Nephron (organoid): ENCODE data around the gene TPM4.
A peak's percentile ranks its signal among the peaks of the same experiment; 100 is the strongest.
"Not testable (repeated sequence)": the region's sequence is repeated elsewhere in the genome, so short reads cannot be mapped to it uniquely, and the experiment has no call there.

Experiments
- H3K27ac Mint-ChIP-seq, 3 experiments: 2 replicates each; pipeline ENCODE4 v1.8.0; 2020; ENCODE audit warnings: mixed read lengths in 3 of 3, mild to moderate bottlenecking in 2 of 3, moderate library complexity in 1 of 3
- H3K27me3 Mint-ChIP-seq: 2 replicates; pipeline ENCODE4 v1.8.0; 2021; ENCODE audit warnings: low read depth, mild to moderate bottlenecking, moderate library complexity, mixed read lengths
- H3K36me3 Mint-ChIP-seq: 2 replicates; pipeline ENCODE4 v1.8.0; 2020; ENCODE audit warnings: low read depth, mixed read lengths
- H3K4me1 Mint-ChIP-seq: 2 replicates; pipeline ENCODE4 v1.8.0; 2020; ENCODE audit warnings: mixed read lengths
- H3K4me3 Mint-ChIP-seq, 3 experiments: 2 replicates each; pipeline ENCODE4 v1.8.0; 2020; ENCODE audit warnings: mild to moderate bottlenecking in 3 of 3, mixed read lengths in 3 of 3, moderate library complexity in 2 of 3
- H3K9me3 Mint-ChIP-seq: 2 replicates; pipeline ENCODE4 v1.8.0; 2020; ENCODE audit warnings: mixed read lengths
- CTCF ChIP-seq, 3 experiments: fragments of 200-600 bp; sonication (generic); IDR thresholded peaks; one replicate each; pipeline ENCODE4 v1.5.0; 2021; ENCODE audit warnings: antibody characterized with exemption in 3 of 3; ENCODE audit not compliant: unreplicated experiment in 3 of 3

Gene TPM4

DNA sequence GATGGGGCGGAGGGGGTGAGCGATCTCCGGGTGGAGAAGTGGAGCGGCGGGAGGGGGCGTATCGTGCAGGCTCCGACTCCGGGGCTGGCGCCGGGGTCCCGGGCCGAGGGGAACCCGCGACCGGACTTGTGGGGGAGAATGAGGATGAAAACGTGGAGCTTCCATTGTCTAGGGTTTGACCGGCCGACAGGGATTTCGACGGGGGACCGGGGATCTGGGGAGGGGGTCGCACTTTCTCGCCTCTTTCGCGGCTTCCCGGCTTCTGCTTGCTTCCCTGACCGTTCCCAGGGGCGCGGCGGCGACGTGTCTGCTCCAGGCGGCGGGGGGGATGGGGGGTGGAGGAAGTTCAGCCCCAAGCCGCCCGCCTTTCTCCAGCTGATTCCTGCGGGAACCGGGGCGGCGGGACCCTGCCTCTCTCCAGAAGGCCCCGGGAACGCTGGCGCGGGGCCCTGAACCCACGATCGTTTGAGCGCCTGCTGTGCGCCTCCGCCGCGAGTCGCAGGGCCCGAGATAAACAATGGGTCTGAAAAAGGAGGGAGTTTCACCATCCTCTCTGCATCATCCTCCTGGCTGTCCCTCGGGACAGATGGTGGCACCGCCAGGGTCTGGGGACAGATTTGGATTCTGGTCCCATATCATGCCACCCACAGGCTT is 790 bp downstream of the TPM4 start:
- Mint-ChIP-seq H3K9me3 (no peaks in the 10 kb centered on the region), H3K4me3 (peak overlapping the region; percentile 89 to 94 (median 89)), H3K27me3 (no peaks in the 10 kb centered on the region), H3K4me1 (peaks cover 39% of the 10 kb centered on the region), H3K27ac (peak overlapping the region; percentile 95 to 100 (median 96)), H3K36me3 (peaks cover 24% of the 10 kb centered on the region)
- TF ChIP-seq CTCF (IDR thresholded peaks at IDR 0.05; ENCODE audit: unreplicated experiment in 3 of 3), result no peak

GRCh38 chr19:16077984-16078758 is 1.9 kb downstream of the TPM4 start:
- H3K4me3 Mint-ChIP-seq, result peak overlapping the region; percentile 89 to 94 (median 89)
- no peak for TF ChIP-seq CTCF (IDR thresholded peaks at IDR 0.05; ENCODE audit: unreplicated experiment in 3 of 3)

DNA sequence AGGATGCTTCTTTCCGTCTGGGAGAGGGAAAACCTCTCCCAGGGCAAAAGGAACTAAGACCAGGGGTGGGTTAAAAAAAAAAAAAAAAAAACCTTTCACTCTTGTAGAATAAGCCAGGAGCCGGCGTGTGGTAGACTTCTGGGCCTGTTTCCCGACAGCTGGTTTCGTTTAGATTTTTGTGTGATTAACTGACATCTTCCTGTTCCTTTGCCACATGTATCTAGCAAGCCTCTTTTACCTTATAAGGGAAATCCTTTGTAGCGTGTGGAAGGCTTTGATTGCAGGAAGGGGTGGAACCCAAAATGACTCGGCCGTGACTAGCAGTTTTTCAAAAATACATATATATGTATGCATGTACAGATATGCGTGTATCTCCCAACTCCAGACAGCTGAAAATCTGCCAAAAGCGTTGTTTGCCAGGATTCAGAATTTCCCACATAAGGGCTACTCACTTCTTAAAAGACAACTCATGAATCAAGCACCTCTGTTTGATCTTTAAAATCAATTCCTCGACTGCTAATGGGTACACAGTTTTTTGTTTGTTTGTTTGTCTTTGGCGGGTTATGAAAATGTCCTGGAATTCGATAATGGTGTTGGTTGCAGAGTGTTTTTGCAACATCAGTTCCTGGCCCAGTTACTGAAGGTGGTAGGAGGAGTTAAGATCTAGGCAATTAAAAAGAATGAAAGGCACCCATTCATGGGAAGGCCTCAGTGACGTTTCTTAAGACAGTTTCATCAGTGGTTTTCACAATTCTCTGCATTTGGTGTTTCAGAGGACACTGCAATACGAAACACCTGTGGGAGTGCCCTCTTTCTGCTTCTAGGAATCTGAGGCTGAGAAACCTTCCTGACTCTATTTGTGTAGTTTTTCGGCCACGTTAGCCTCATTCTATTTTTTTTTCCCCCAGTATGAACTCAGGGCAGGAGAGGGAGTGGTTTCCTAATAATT is 2.7 kb downstream of the TPM4 start:
- no peaks in the 10 kb centered on the region for H3K9me3 Mint-ChIP-seq
- peaks cover 42% of the 10 kb centered on the region for H3K36me3 Mint-ChIP-seq
- peak overlapping the region; percentile 95 to 100 (median 96) for H3K27ac Mint-ChIP-seq
- H3K4me3 Mint-ChIP-seq, result peak overlapping the region; percentile 89 to 94 (median 89)
- TF ChIP-seq CTCF (IDR thresholded peaks at IDR 0.05; ENCODE audit: unreplicated experiment in 3 of 3), result no peak
- H3K27me3 Mint-ChIP-seq, result no peaks in the 10 kb centered on the region
- H3K4me1 Mint-ChIP-seq, result peaks cover 36% of the 10 kb centered on the region

More at GRCh38 chr19:16077984-16078758, 1.9 kb downstream of the TPM4 start:
- H3K27me3 Mint-ChIP-seq, result no peaks in the 10 kb centered on the region
- peaks cover 35% of the 10 kb centered on the region for H3K36me3 Mint-ChIP-seq
- H3K9me3 Mint-ChIP-seq, result no peaks in the 10 kb centered on the region
- H3K4me1 Mint-ChIP-seq, result peaks cover 39% of the 10 kb centered on the region
- H3K27ac Mint-ChIP-seq, result peak overlapping the region; percentile 95 to 100 (median 96)

- Mint-ChIP-seq H3K27me3 (peaks cover 5% of the 10 kb centered on the region), H3K4me1 (peaks cover 41% of the 10 kb centered on the region), H3K36me3 (peaks cover 70% of the 10 kb centered on the region), H3K4me3 (no peak overlapping the region), H3K9me3 (no peaks in the 10 kb centered on the region), H3K27ac (peak overlapping the region in 1 of 3 experiments; percentile 26)
- no peak for TF ChIP-seq CTCF (IDR thresholded peaks at IDR 0.05; ENCODE audit: unreplicated experiment in 3 of 3)
Observed at GRCh38 chr19:16084067-16084685, 7.9 kb downstream of the TPM4 start.

DNA sequence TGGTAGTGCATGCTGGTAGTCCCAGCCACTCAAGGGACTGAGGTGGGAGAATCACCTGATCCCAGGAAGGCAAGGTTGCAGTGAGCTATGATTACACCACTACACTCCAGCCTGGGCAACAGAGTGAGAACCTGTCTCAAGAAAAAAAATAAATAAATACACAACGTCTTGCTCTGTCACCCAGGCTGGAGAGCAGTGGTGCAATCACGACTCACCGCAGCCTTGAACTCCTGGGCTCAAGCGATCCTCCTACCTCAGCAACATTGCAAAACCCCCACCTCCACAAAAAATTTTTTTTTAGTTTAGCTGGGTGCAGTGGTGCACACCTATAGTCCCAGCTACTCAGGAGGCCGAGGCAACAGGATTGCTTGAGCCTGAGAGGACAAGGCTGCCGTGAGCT is 8.8 kb downstream of the TPM4 start:
- Mint-ChIP-seq H3K27me3 (peaks cover 5% of the 10 kb centered on the region), H3K27ac (no peak overlapping the region), H3K9me3 (no peaks in the 10 kb centered on the region), H3K36me3 (peaks cover 75% of the 10 kb centered on the region), H3K4me3 (no peak overlapping the region), H3K4me1 (peaks cover 41% of the 10 kb centered on the region)
- no peak for TF ChIP-seq CTCF (IDR thresholded peaks at IDR 0.05; ENCODE audit: unreplicated experiment in 3 of 3)

GRCh38 chr19:16087404-16087803 is 11.1 kb downstream of the TPM4 start:
- Mint-ChIP-seq H3K36me3 (peaks cover 82% of the 10 kb centered on the region), H3K4me1 (peaks cover 31% of the 10 kb centered on the region)
- not testable (repeated sequence) for H3K9me3 Mint-ChIP-seq, H3K4me3 Mint-ChIP-seq, H3K27me3 Mint-ChIP-seq, H3K27ac Mint-ChIP-seq
